ENCODE measurements around the gene FCGR3B.
A peak's percentile ranks its signal among the peaks of the same experiment; 100 is the strongest.
"Not testable (repeated sequence)": the region's sequence is repeated elsewhere in the genome, so short reads cannot be mapped to it uniquely, and the experiment has no call there.

GRCh38 chr1:161642697-161643096 is 11.7 kb upstream of the FCGR3B start:
- not testable (repeated sequence) for TF ChIP-seq CTCF (IDR thresholded peaks at IDR 0.05 in 2 of 3, conservative IDR thresholded peaks at IDR 0.05 in 1 of 3; ENCODE audit: borderline replicate concordance in 1 of 3, insufficient read depth in 1 of 3, low read depth in 2 of 3, low read length in 2 of 3); EZH2 (IDR thresholded peaks at IDR 0.05); POLR2A (IDR thresholded peaks at IDR 0.05; ENCODE audit: borderline replicate concordance, extremely low read depth, insufficient read depth, insufficient read length); REST (IDR thresholded peaks at IDR 0.05; ENCODE audit: low read depth); ZFX (IDR thresholded peaks at IDR 0.05); ZNF274 (IDR thresholded peaks at IDR 0.05; ENCODE audit: low read depth, low read length); ATF3 (IDR thresholded peaks at IDR 0.05)
- peak; percentile 36; the same call in 1 of the 2 replicates for TF ChIP-seq RAD21 (IDR thresholded peaks at IDR 0.05; ENCODE audit: low read depth)
